ENCODE measurements around the gene GFY. TPM values are rescaled to one million over a fixed set of nuclear protein-coding genes. Genes with fewer than 3 reads are reported as not detected.

Gene GFY
- total RNA-seq, 6 donors from 2014 or later, result not detected

GRCh38 chr19:49423985-49424303 lies 1.2 kb upstream of the GFY start:
- H3K27ac ChIP-seq, result no peak overlapping the region
- H3K36me3 ChIP-seq, result no peaks in the 10 kb centered on the region
- H3K4me3 ChIP-seq, result no peak overlapping the region
- no peak for TF ChIP-seq EP300 (IDR thresholded peaks at IDR 0.05)
- TF ChIP-seq POLR2AphosphoS5 (IDR thresholded peaks at IDR 0.05), result no peak
- no peak for TF ChIP-seq POLR2A (IDR thresholded peaks at IDR 0.05)
- TF ChIP-seq CTCF (IDR thresholded peaks at IDR 0.05), result no peak
- WGBS, 2 donors, result 8 to 15% methylated on average over 1 to 3 of the region's 3 CpGs
- DNase-seq (no peak), ATAC-seq (ENCODE audit: low FRiP score in 2 of 2) (no peak)
- peaks cover 29 to 52% (median 36%) of the 10 kb centered on the region in 4 donors for H3K4me1 ChIP-seq
- H3K9me3 ChIP-seq, result no peaks in the 10 kb centered on the region
- H3K27me3 ChIP-seq, result peaks cover 0 to 72% (median 45%) of the 10 kb centered on the region in 4 donors

- 5% methylated on average over 30 of the region's 30 CpGs for WGBS, 2 donors
- TF ChIP-seq CTCF (IDR thresholded peaks at IDR 0.05) (no peak), POLR2AphosphoS5 (IDR thresholded peaks at IDR 0.05) (no peak), POLR2A (IDR thresholded peaks at IDR 0.05) (no peak), EP300 (IDR thresholded peaks at IDR 0.05) (no peak)
- Histone ChIP-seq H3K4me1 (peaks cover 28 to 44% (median 31%) of the 10 kb centered on the region in 4 donors), H3K4me3 (no peak overlapping the region), H3K27me3 (peaks cover 0 to 82% (median 52%) of the 10 kb centered on the region in 4 donors), H3K27ac (no peak overlapping the region), H3K36me3 (no peaks in the 10 kb centered on the region), H3K9me3 (no peaks in the 10 kb centered on the region)
- peak in 1 of 2 donors; percentile 85 for DNase-seq
- no peak for ATAC-seq (ENCODE audit: low FRiP score in 2 of 2)
Observed at GRCh38 chr19:49425922-49426592, 869 bp downstream of the GFY start.

GRCh38 chr19:49427339-49427738 lies 2.2 kb downstream of the GFY start:
- Histone ChIP-seq H3K36me3 (no peaks in the 10 kb centered on the region), H3K27ac (no peak overlapping the region), H3K4me1 (peaks cover 20 to 38% (median 24%) of the 10 kb centered on the region in 4 donors), H3K27me3 (peaks cover 0 to 82% (median 51%) of the 10 kb centered on the region in 4 donors), H3K4me3 (no peak overlapping the region), H3K9me3 (no peaks in the 10 kb centered on the region)
- ATAC-seq (ENCODE audit: low FRiP score in 2 of 2), result no peak
- no peak for DNase-seq
- 69 to 80% methylated on average over 1 of the region's 12 CpGs for WGBS, 2 donors
- TF ChIP-seq POLR2AphosphoS5 (IDR thresholded peaks at IDR 0.05) (no peak), EP300 (IDR thresholded peaks at IDR 0.05) (no peak), CTCF (IDR thresholded peaks at IDR 0.05) (no peak), POLR2A (IDR thresholded peaks at IDR 0.05) (no peak)

- DNase-seq (peak in 1 of 2 donors; percentile 87), ATAC-seq (ENCODE audit: low FRiP score in 2 of 2) (no peak)
- no peaks in the 10 kb centered on the region for H3K9me3 ChIP-seq
- peaks cover 13 to 33% (median 20%) of the 10 kb centered on the region in 4 donors for H3K4me1 ChIP-seq
- no peaks in the 10 kb centered on the region for H3K36me3 ChIP-seq
- H3K27ac ChIP-seq, result no peak overlapping the region
- H3K4me3 ChIP-seq, result peak overlapping the region in 2 of 4 donors; percentile 1 to 10
- TF ChIP-seq POLR2AphosphoS5 (IDR thresholded peaks at IDR 0.05), result no peak
- no peak for TF ChIP-seq EP300 (IDR thresholded peaks at IDR 0.05)
- TF ChIP-seq CTCF (IDR thresholded peaks at IDR 0.05), result no peak
- TF ChIP-seq POLR2A (IDR thresholded peaks at IDR 0.05), result no peak
- WGBS, 2 donors, result 4 to 5% methylated on average over 26 to 40 of the region's 45 CpGs
- peaks cover 0 to 82% (median 51%) of the 10 kb centered on the region in 4 donors for H3K27me3 ChIP-seq
Observed at GRCh38 chr19:49427855-49428546, 2.8 kb downstream of the GFY start.

Data from upper lobe of left lung (tissue), 6 donors.